Activated CD8-positive, alpha-beta T cell treated with anti-CD3 and anti-CD28 coated beads for 36 hours (primary cell): ENCODE measurements around the gene GCHFR. TPM values are rescaled to one million over a fixed set of nuclear protein-coding genes. Genes with fewer than 3 reads are reported as not detected.

Source experiments
- ATAC-seq: fragments of 200-7000 bp; cut with Tn5 transposase; one replicate; pipeline ENCODE4 v1.10.0; 2021; ENCODE audit warnings: mild to moderate bottlenecking, moderate library complexity
- CTCF ChIA-PET: fragments of 350-600 bp; sonication (Branson Sonifier 250); formaldehyde crosslinking; loops from one replicate; lab custom pipeline; 2021; ENCODE audit warnings: antibody characterized with exemption; lab: Charles Lee
- POLR2A ChIA-PET: fragments of 350-600 bp; sonication (Branson Sonifier 250); formaldehyde crosslinking; loops from one replicate; lab custom pipeline; 2021; ENCODE audit warnings: antibody characterized with exemption; lab: Charles Lee
- DNase-seq: peaks from one replicate; pipeline ENCODE4 v3.0.0-alpha.2; 2020
- H3K27ac Mint-ChIP-seq: one replicate; pipeline ENCODE4 v1.8.0; 2021; ENCODE audit warnings: mild to moderate bottlenecking, mixed read lengths
- H3K27me3 Mint-ChIP-seq: one replicate; pipeline ENCODE4 v1.8.0; 2021; ENCODE audit warnings: mixed read lengths
- H3K36me3 Mint-ChIP-seq: one replicate; pipeline ENCODE4 v1.8.0; 2021; ENCODE audit warnings: low read depth, mixed read lengths
- H3K4me1 Mint-ChIP-seq: one replicate; pipeline ENCODE4 v1.8.0; 2021; ENCODE audit warnings: low read depth, mixed read lengths
- H3K4me3 Mint-ChIP-seq: one replicate; pipeline ENCODE4 v1.8.0; 2021; ENCODE audit warnings: mild to moderate bottlenecking, moderate library complexity, mixed read lengths
- H3K9me3 Mint-ChIP-seq: one replicate; pipeline ENCODE4 v1.8.0; 2021; ENCODE audit warnings: mixed read lengths
- CTCF ChIP-seq: fragments of 200-600 bp; IDR thresholded peaks from one replicate; pipeline ENCODE4 v1.8.0; 2022; ENCODE audit warnings: antibody characterized with exemption, mild to moderate bottlenecking
- intact Hi-C: fragments of 100-400 bp; cut with micrococcal nuclease; formaldehyde crosslinking; loops from one replicate; pipeline ENCODE4 v1.10.0; 2022
- total RNA-seq, 2 experiments: library from RNA; stranded (reverse); gene quantifications; one replicate each; pipeline ENCODE4 v1.2.3, GENCODE V29; 2021

GCHFR gene
- total RNA-seq, 2 experiments from 2014 or later = 44.8 to 46.6 TPM

DNA sequence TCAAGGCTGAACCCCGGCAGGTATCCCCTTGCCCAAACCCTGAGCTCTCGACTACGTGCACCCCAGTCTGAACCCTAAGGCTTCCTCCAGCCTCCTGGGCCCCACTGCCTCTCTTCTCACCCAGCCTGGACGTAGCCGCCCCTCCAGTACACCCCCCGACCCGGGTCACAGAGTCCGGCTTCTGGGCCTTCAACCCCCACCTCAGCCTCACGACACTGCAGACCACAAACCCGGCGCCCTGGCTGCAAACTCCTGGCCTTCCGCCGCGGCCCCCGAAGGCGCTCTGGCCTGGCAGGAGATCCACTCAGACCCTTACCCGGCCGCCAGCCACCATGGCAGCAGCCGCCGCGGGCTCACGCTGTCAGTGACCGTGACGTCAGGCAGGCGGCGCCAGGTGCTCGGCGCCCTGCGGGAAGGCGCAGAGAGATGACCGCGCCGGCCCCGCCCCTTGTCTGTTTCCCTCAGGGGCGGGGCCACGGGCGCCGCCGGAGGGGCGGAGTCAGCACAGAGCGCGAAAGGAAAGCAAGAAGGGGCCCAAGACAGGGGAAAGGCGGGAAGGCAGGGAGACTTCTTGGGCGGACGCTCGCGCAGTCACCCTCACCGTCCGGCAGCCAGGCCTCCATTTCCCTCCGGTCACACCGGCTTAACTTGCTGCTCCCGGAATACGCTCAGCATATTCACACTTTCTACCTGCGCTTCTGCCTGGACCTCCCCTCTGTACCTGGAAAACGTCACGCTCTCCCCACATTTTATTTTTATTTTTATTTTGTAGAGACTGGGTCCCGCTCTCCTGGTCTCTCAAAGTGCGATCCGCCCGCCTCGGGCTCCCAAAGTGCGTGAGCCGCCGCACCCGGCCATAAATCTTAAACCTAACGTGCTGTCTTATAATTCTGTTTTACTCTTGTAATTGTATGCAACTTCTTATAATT, 8.7 kb upstream of the GCHFR start, which contains the start of gene RMDN3:
TSS of gene RMDN3 (minus strand) at position 372 of the 929 bp plus-strand sequence. CDS start 471 bp downstream, outside the sequence.
- Mint-ChIP-seq H3K4me3 (peak within 1 kb of the TSS; percentile 90), H3K27me3 (no peaks in the 10 kb centered on the region), H3K36me3 (peaks cover 25% of the 10 kb centered on the region), H3K4me1 (peaks cover 27% of the 10 kb centered on the region), H3K9me3 (no peaks in the 10 kb centered on the region), H3K27ac (peak within 1 kb of the TSS; percentile 99)
- ATAC-seq (peak; percentile 95), DNase-seq (peak; percentile 95)
- no peak for TF ChIP-seq CTCF
- CTCF ChIA-PET = interaction anchor here (0.8 kb wide), 1 partner anchor 11 kb away, joined by 3 read pairs; no protein-coding TSS in a partner anchor
- POLR2A ChIA-PET = interaction anchor here (0.6 to 3.8 kb wide), 8 partner anchors 10 to 739 kb away, joined by 4 to 37 read pairs (median 6); partner anchors contain the start of genes C15orf62, DNAJC17, GCHFR and RAD51
- intact Hi-C loops = loop anchor here (10.0 kb wide), 1 partner anchor 140 kb away; the partner anchor contains the start of gene VPS18

- Mint-ChIP-seq H3K9me3 (no peaks in the 10 kb centered on the region), H3K36me3 (peaks cover 22% of the 10 kb centered on the region), H3K27ac (peak overlapping the region; percentile 99), H3K4me1 (peaks cover 27% of the 10 kb centered on the region), H3K4me3 (peak overlapping the region; percentile 90), H3K27me3 (no peaks in the 10 kb centered on the region)
- ChIA-PET CTCF (interaction anchor here (1.2 to 1.6 kb wide), 2 partner anchors 16 to 139 kb away, joined by 3 read pairs; partner anchors contain the start of gene VPS18), POLR2A (interaction anchor here (0.9 to 3.8 kb wide), 4 partner anchors 11 to 198 kb away, joined by 3 to 37 read pairs (median 4); partner anchors contain the start of genes C15orf62, CHAC1 and GCHFR)
- DNase-seq (peak; percentile 52), ATAC-seq (no peak)
- intact Hi-C loops = loop anchor here (10.0 kb wide), 1 partner anchor 139 kb away; the partner anchor contains the start of gene VPS18
- no peak for TF ChIP-seq CTCF
These were observed 8.1 kb upstream of the GCHFR start for GRCh38 chr15:40755812-40756208.

- ATAC-seq = no peak
- peaks cover 23% of the 10 kb centered on the region for H3K4me1 Mint-ChIP-seq
- TF ChIP-seq CTCF = no peak
- no peak for DNase-seq
- H3K36me3 Mint-ChIP-seq = peaks cover 17% of the 10 kb centered on the region
- H3K4me3 Mint-ChIP-seq = peak overlapping the region; percentile 13
- ChIA-PET CTCF (interaction anchor here (1.2 to 1.6 kb wide), 3 partner anchors 15 to 137 kb away, joined by 3 read pairs; partner anchors contain the start of gene VPS18), POLR2A (interaction anchor here (0.6 to 3.8 kb wide), 8 partner anchors 10 to 384 kb away, joined by 3 to 37 read pairs (median 3); partner anchors contain the start of genes C15orf62, CHAC1 and GCHFR)
- H3K27ac Mint-ChIP-seq = peak overlapping the region; percentile 30
- no peaks in the 10 kb centered on the region for H3K27me3 Mint-ChIP-seq
- intact Hi-C loops = loop anchor here (10.0 kb wide), 1 partner anchor 138 kb away; the partner anchor contains the start of gene VPS18
- no peaks in the 10 kb centered on the region for H3K9me3 Mint-ChIP-seq
These were observed 6.9 kb upstream of the GCHFR start for GRCh38 chr15:40756938-40757337.

DNA sequence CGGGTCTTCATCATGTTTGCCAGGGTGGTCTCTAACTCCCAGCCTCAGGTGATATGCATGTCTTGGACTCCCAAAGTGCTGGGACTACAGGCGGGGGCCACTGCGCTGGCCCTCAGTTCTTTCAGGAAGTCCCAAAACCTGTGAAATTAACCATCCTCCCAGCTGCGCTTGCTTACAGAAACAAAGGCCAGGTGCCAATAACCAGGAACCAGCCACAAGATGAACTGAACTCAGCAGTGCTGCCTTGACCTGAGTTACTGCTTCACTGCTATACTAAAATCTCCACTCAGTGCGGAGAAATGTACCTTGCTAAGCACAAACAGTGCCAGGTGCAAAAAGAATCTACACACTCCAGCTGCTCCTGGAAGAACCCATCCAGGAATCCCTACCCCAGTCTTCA, 3.9 kb upstream of the GCHFR start:
- H3K4me1 Mint-ChIP-seq = peaks cover 15% of the 10 kb centered on the region
- no peak overlapping the region for H3K4me3 Mint-ChIP-seq
- H3K27me3 Mint-ChIP-seq = no peaks in the 10 kb centered on the region
- ChIA-PET CTCF (interaction anchor here (0.7 to 1.2 kb wide), 2 partner anchors 15 to 97 kb away, joined by 3 read pairs; no protein-coding TSS in a partner anchor), POLR2A (interaction anchor here (1.0 kb wide), 1 partner anchor 19 kb away, joined by 3 read pairs; no protein-coding TSS in a partner anchor)
- H3K9me3 Mint-ChIP-seq = no peaks in the 10 kb centered on the region
- intact Hi-C loops = loop anchor here (10.0 kb wide), 1 partner anchor 135 kb away; the partner anchor contains the start of gene VPS18
- ATAC-seq (no peak), DNase-seq (no peak)
- no peak overlapping the region for H3K27ac Mint-ChIP-seq
- no peaks in the 10 kb centered on the region for H3K36me3 Mint-ChIP-seq
- TF ChIP-seq CTCF = no peak
